Natural killer cell (primary cell): Measurements from ENCODE around the gene AIP. TPM values are rescaled to one million over a fixed set of nuclear protein-coding genes. Genes with fewer than 3 reads are reported as not detected.
"Not testable (repeated sequence)": the region's sequence is repeated elsewhere in the genome, so short reads cannot be mapped to it uniquely, and the experiment has no call there.

Experiments used
- ATAC-seq, 3 donors: fragments of 150-1000 bp in 2 of 3; fragments of 200-7000 bp in 1 of 3; cut with Tn5 transposase; 1 replicate in 1 of 3; 2 replicates in 2 of 3; pipeline ENCODE4 v1.10.0; 2021; ENCODE audit warnings: mild to moderate bottlenecking in 2 of 3, moderate library complexity in 2 of 3
- DNase-seq, 2 donors: peaks; one replicate each; pipeline versions ENCODE4 v3.0.0 to v3.0.0-alpha.2; 2013 to 2021; ENCODE audit warnings: mixed read lengths in 1 of 2
- H3K27ac ChIP-seq: one replicate; pipeline ENCODE4 v1.5.1; 2013; ENCODE audit warnings: mild to moderate bottlenecking, low read length
- H3K27me3 ChIP-seq: one replicate; pipeline ENCODE4 v1.6.1; 2013; ENCODE audit warnings: low read length; ENCODE audit not compliant: control insufficient read depth, insufficient read depth
- H3K36me3 ChIP-seq: one replicate; pipeline ENCODE4 v1.6.1; 2013; ENCODE audit warnings: low read length; ENCODE audit not compliant: control insufficient read depth, insufficient read depth
- H3K4me1 ChIP-seq: one replicate; pipeline ENCODE4 v1.6.1; 2013; ENCODE audit warnings: low read length; ENCODE audit not compliant: control insufficient read depth, insufficient read depth
- H3K4me3 ChIP-seq: one replicate; pipeline ENCODE4 v1.5.1; 2013; ENCODE audit warnings: low read length
- H3K9me3 ChIP-seq: one replicate; pipeline ENCODE4 v1.6.1; 2013; ENCODE audit warnings: low read length; ENCODE audit not compliant: control insufficient read depth, insufficient read depth
- H3K27ac Mint-ChIP-seq, 2 donors: one replicate each; pipeline ENCODE4 v1.8.0; 2022; ENCODE audit warnings: mild to moderate bottlenecking in 2 of 2, mixed read lengths in 2 of 2, moderate library complexity in 1 of 2
- H3K27me3 Mint-ChIP-seq, 2 donors: one replicate each; pipeline ENCODE4 v1.8.0; 2022; ENCODE audit warnings: low read depth in 2 of 2, mixed read lengths in 2 of 2
- H3K36me3 Mint-ChIP-seq: one replicate; pipeline ENCODE4 v1.8.0; 2022; ENCODE audit warnings: mixed read lengths
- H3K4me1 Mint-ChIP-seq, 2 donors: one replicate each; pipeline ENCODE4 v1.8.0; 2022; ENCODE audit warnings: mixed read lengths in 2 of 2
- H3K4me3 Mint-ChIP-seq: one replicate; pipeline ENCODE4 v1.8.0; 2022; ENCODE audit warnings: mild to moderate bottlenecking, moderate library complexity, mixed read lengths
- H3K9me3 Mint-ChIP-seq, 2 donors: one replicate each; pipeline ENCODE4 v1.8.0; 2022; ENCODE audit warnings: mixed read lengths in 2 of 2
- CTCF ChIP-seq: fragments of 200-600 bp; IDR thresholded peaks from one replicate; pipeline ENCODE4 v1.8.0; 2022; ENCODE audit warnings: antibody characterized with exemption
- WGBS: methylation state at CpG from one replicate; pipeline ENCODE4 v1.1.7; 2013; ENCODE audit warnings: missing lambda C conversion rate; ENCODE audit not compliant: insufficient coverage; 5-methylcytosine and 5-hydroxymethylcytosine counted together
- intact Hi-C: fragments of 100-400 bp; cut with micrococcal nuclease; formaldehyde crosslinking; loops from one replicate; pipeline ENCODE4 v1.14.2; 2022
- total RNA-seq, 4 donors: library from RNA; stranded (reverse); fragments of 120-200 nt in 1 of 4; gene quantifications; one replicate each; pipeline versions ENCODE4 v1.2.3 to v1.2.4, GENCODE V29; 2013 to 2022

The AIP gene
- total RNA-seq, 3 donors from 2014 or later (not counting 1 experiment from before 2014, with no cell fraction given), result 93.3 to 113 (median 98.1) TPM

GRCh38 chr11:67482275-67482826 lies 475 bp upstream of the AIP start:
- DNase-seq (no peak), ATAC-seq (peak; percentile 13 to 36 (median 24))
- Histone ChIP-seq H3K27ac (peak overlapping the region; percentile 74), H3K27me3 (no peaks in the 10 kb centered on the region), H3K4me1 (peaks cover 50% of the 10 kb centered on the region), H3K9me3 (no peaks in the 10 kb centered on the region), H3K36me3 (peaks cover 4% of the 10 kb centered on the region), H3K4me3 (peak overlapping the region; percentile 48)
- intact Hi-C loops, result loop anchor here (1.0 to 5.0 kb wide), 2 partner anchors 13 to 80 kb away; partner anchors contain the start of genes PPP1CA, TBC1D10C and TMEM134
- Mint-ChIP-seq H3K27me3 (no peaks in the 10 kb centered on the region), H3K9me3 (no peaks in the 10 kb centered on the region), H3K4me3 (peak overlapping the region; percentile 99), H3K27ac (peak overlapping the region; percentile 97 to 98), H3K4me1 (peaks cover 42 to 44% of the 10 kb centered on the region in 2 donors), H3K36me3 (no peaks in the 10 kb centered on the region)
- no peak for TF ChIP-seq CTCF
- WGBS, result 27% methylated on average over 16 of the region's 19 CpGs

GRCh38 chr11:67483831-67484665 lies 1.2 kb downstream of the AIP start:
- Histone ChIP-seq H3K9me3 (no peaks in the 10 kb centered on the region), H3K4me1 (peaks cover 59% of the 10 kb centered on the region), H3K27me3 (no peaks in the 10 kb centered on the region), H3K27ac (peak overlapping the region; percentile 74), H3K36me3 (peaks cover 19% of the 10 kb centered on the region), H3K4me3 (peak overlapping the region; percentile 48)
- peaks cover 51 to 57% of the 10 kb centered on the region in 2 donors for H3K4me1 Mint-ChIP-seq
- H3K27me3 Mint-ChIP-seq, result no peaks in the 10 kb centered on the region
- H3K4me3 Mint-ChIP-seq, result peak overlapping the region; percentile 99
- WGBS, result 39% methylated on average over 16 of the region's 16 CpGs
- ATAC-seq (peak; percentile 5 to 48 (median 11)), DNase-seq (peak in 1 of 2 donors; percentile 83)
- intact Hi-C loops, result loop anchor here (2.0 to 5.0 kb wide), 2 partner anchors 21 to 82 kb away; partner anchors contain the start of genes PITPNM1, PPP1CA and TBC1D10C
- no peak for TF ChIP-seq CTCF
- H3K27ac Mint-ChIP-seq, result peak overlapping the region; percentile 97 to 98
- H3K36me3 Mint-ChIP-seq, result no peaks in the 10 kb centered on the region
- no peaks in the 10 kb centered on the region for H3K9me3 Mint-ChIP-seq

- H3K27me3 Mint-ChIP-seq, result no peaks in the 10 kb centered on the region
- 15% methylated on average over 11 of the region's 11 CpGs for WGBS
- peak overlapping the region; percentile 97 to 98 for H3K27ac Mint-ChIP-seq
- H3K27ac ChIP-seq, result peak overlapping the region; percentile 74
- H3K4me1 ChIP-seq, result peaks cover 60% of the 10 kb centered on the region
- H3K4me3 ChIP-seq, result peak overlapping the region; percentile 48
- no peaks in the 10 kb centered on the region for H3K27me3 ChIP-seq
- DNase-seq (peak in 1 of 2 donors; percentile 80), ATAC-seq (peak in 1 of 3 donors; percentile 19)
- intact Hi-C loops, result loop anchor here (2.0 to 5.0 kb wide), 2 partner anchors 20 to 83 kb away; partner anchors contain the start of genes PITPNM1, PPP1CA and TBC1D10C
- H3K4me1 Mint-ChIP-seq, result peaks cover 55 to 62% of the 10 kb centered on the region in 2 donors
- peaks cover 27% of the 10 kb centered on the region for H3K36me3 ChIP-seq
- no peak for TF ChIP-seq CTCF
- H3K36me3 Mint-ChIP-seq, result no peaks in the 10 kb centered on the region
- H3K9me3 ChIP-seq, result no peaks in the 10 kb centered on the region
- peak overlapping the region; percentile 99 for H3K4me3 Mint-ChIP-seq
- no peaks in the 10 kb centered on the region for H3K9me3 Mint-ChIP-seq
Measured at GRCh38 chr11:67484847-67485311, 2.1 kb downstream of the AIP start.

GRCh38 chr11:67485873-67486361 lies 3.1 kb downstream of the AIP start:
- 40% methylated on average over 7 of the region's 7 CpGs for WGBS
- not testable (repeated sequence) for H3K27me3 Mint-ChIP-seq, H3K9me3 Mint-ChIP-seq, ATAC-seq, H3K36me3 Mint-ChIP-seq, H3K4me3 ChIP-seq, H3K9me3 ChIP-seq, H3K27me3 ChIP-seq
- peaks cover 55 to 62% of the 10 kb centered on the region in 2 donors for H3K4me1 Mint-ChIP-seq
- peak overlapping the region; percentile 97 to 98 for H3K27ac Mint-ChIP-seq
- DNase-seq, result peak in 1 of 2 donors; percentile 66
- peaks cover 36% of the 10 kb centered on the region for H3K36me3 ChIP-seq
- H3K4me3 Mint-ChIP-seq, result peak overlapping the region; percentile 76
- H3K27ac ChIP-seq, result peak overlapping the region; percentile 74
- intact Hi-C loops, result loop anchor here (2.0 kb wide), 1 partner anchor 19 kb away; the partner anchor contains the start of gene PITPNM1
- H3K4me1 ChIP-seq, result peaks cover 60% of the 10 kb centered on the region
